CD4-positive, alpha-beta T cell (primary cell): ENCODE results near the gene KCNAB1. TPM values are rescaled to one million over a fixed set of nuclear protein-coding genes. Genes with fewer than 3 reads are reported as not detected.

ENCODE experiments used
- ATAC-seq: fragments of 200-7000 bp; cut with Tn5 transposase; one replicate; pipeline ENCODE4 v1.10.0; 2022; ENCODE audit warnings: mild to moderate bottlenecking; ENCODE audit not compliant: poor library complexity
- CTCF ChIA-PET: fragments of 350-600 bp; sonication (Branson Sonifier 250); formaldehyde crosslinking; loops from one replicate; lab custom pipeline; 2021; ENCODE audit warnings: antibody characterized with exemption, inconsistent platforms; lab: Charles Lee
- POLR2A ChIA-PET: fragments of 350-600 bp; sonication (Branson Sonifier 250); formaldehyde crosslinking; loops from one replicate; lab custom pipeline; 2021; ENCODE audit warnings: antibody characterized with exemption, inconsistent platforms; lab: Charles Lee
- DNase-seq, 14 experiments: peaks; one replicate each; pipeline ENCODE4 v3.0.0-alpha.2; 2013 to 2020; ENCODE audit warnings: mixed read lengths in 2 of 14
- H3K27ac ChIP-seq, 2 donors: one replicate each; pipeline versions ENCODE4 v1.5.1 to v1.7.0; 2013; ENCODE audit warnings: low read length in 2 of 2, low read depth in 1 of 2, mild to moderate bottlenecking in 1 of 2
- H3K27me3 ChIP-seq, 2 experiments: 1 replicate in 1 of 2; 2 replicates in 1 of 2; pipeline versions ENCODE4 v1.6.1 to v1.7.0; 2013; ENCODE audit warnings: low read length in 2 of 2, control low read depth in 1 of 2, mild to moderate bottlenecking in 1 of 2, moderate library complexity in 1 of 2; ENCODE audit not compliant: insufficient read depth in 2 of 2, control insufficient read depth in 1 of 2
- H3K36me3 ChIP-seq: one replicate; pipeline ENCODE4 v1.6.1; 2013; ENCODE audit warnings: low read length, control low read depth; ENCODE audit not compliant: insufficient read depth
- H3K4me1 ChIP-seq: one replicate; pipeline ENCODE4 v1.6.1; 2013; ENCODE audit warnings: low read length, control low read depth; ENCODE audit not compliant: insufficient read depth
- H3K4me3 ChIP-seq: one replicate; pipeline ENCODE4 v1.5.1; 2013; ENCODE audit warnings: mild to moderate bottlenecking, low read length, moderate library complexity
- H3K9me3 ChIP-seq, 2 experiments: 1 replicate in 1 of 2; 2 replicates in 1 of 2; pipeline versions ENCODE4 v1.6.1 to v1.7.0; 2013; ENCODE audit warnings: low read length in 2 of 2, mild to moderate bottlenecking in 2 of 2, control low read depth in 1 of 2, moderate library complexity in 1 of 2; ENCODE audit not compliant: control insufficient read depth in 1 of 2, insufficient read depth in 1 of 2
- H3K27ac Mint-ChIP-seq: one replicate; pipeline ENCODE4 v1.8.0; 2020; ENCODE audit warnings: mixed read lengths
- H3K27me3 Mint-ChIP-seq: one replicate; pipeline ENCODE4 v1.8.0; 2021; ENCODE audit warnings: mixed read lengths
- H3K36me3 Mint-ChIP-seq: one replicate; pipeline ENCODE4 v1.8.0; 2021; ENCODE audit warnings: low read depth, mixed read lengths
- H3K4me1 Mint-ChIP-seq: one replicate; pipeline ENCODE4 v1.8.0; 2021; ENCODE audit warnings: low read depth, mixed read lengths
- H3K4me3 Mint-ChIP-seq: one replicate; pipeline ENCODE4 v1.8.0; 2020; ENCODE audit warnings: mild to moderate bottlenecking, mixed read lengths
- H3K9me3 Mint-ChIP-seq: one replicate; pipeline ENCODE4 v1.8.0; 2020; ENCODE audit warnings: mixed read lengths
- intact Hi-C, 2 experiments: fragments of 100-400 bp; cut with DNase I in 1 of 2; cut with micrococcal nuclease in 1 of 2; formaldehyde crosslinking; loops; one replicate each; pipeline versions ENCODE4 v1.15.1 to v1.9.0; 2023 to 2025; cut with DNase I, micrococcal nuclease
- total RNA-seq, 174 experiments: library from RNA in 2 of 174; stranded (reverse) in 2 of 174; gene quantifications; one replicate each; pipeline ENCODE4 v1.2.3 and lab custom pipeline; 2021 to 2026
- TF ChIP-seq, protein P1 (sequence below): fragments of 200-600 bp; IDR thresholded peaks from one replicate; pipeline ENCODE4 v1.8.0; 2022; ENCODE audit warnings: antibody characterized with exemption, mild to moderate bottlenecking

Gene KCNAB1
- total RNA-seq, 2 experiments from 2014 or later = 0.14 TPM; not detected in 1

DNA sequence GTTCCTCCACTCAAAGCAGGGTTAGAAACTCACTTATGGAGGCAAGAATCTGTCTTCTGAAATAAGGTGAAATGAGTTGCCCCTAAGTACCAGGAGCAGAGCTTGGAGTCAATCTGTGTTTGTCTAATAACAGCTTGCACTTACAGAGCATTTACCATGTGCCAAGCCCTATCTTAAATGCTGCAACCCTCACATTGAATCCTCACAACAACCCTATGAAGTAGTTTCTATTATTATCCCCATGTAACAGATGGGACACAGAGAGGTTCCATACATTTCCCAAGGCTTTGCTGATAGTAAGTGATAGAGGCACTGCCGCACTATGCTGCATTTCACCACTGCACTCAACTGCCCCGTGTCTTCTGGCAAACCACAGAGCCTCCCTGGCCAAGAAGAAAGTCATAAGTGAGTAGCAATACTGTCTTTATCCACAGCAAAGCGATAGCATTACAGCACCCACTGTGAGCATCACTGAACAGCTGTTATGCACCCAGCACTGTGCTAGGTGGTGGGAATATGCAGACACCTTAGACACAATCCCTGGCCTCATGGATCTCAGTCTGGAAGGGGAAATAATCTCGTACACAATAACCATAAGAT, 293.0 kb downstream of the KCNAB1 start:
- ATAC-seq (no peak), DNase-seq (no peak)
- ChIA-PET POLR2A (no interaction called here), CTCF (no interaction called here)
- H3K27ac Mint-ChIP-seq = no peak overlapping the region
- H3K27ac ChIP-seq = no peak overlapping the region
- no peak overlapping the region for H3K4me3 ChIP-seq
- no peaks in the 10 kb centered on the region for H3K36me3 ChIP-seq
- H3K4me3 Mint-ChIP-seq = no peak overlapping the region
- no peaks in the 10 kb centered on the region for H3K4me1 ChIP-seq
- TF ChIP-seq, protein P1, sequence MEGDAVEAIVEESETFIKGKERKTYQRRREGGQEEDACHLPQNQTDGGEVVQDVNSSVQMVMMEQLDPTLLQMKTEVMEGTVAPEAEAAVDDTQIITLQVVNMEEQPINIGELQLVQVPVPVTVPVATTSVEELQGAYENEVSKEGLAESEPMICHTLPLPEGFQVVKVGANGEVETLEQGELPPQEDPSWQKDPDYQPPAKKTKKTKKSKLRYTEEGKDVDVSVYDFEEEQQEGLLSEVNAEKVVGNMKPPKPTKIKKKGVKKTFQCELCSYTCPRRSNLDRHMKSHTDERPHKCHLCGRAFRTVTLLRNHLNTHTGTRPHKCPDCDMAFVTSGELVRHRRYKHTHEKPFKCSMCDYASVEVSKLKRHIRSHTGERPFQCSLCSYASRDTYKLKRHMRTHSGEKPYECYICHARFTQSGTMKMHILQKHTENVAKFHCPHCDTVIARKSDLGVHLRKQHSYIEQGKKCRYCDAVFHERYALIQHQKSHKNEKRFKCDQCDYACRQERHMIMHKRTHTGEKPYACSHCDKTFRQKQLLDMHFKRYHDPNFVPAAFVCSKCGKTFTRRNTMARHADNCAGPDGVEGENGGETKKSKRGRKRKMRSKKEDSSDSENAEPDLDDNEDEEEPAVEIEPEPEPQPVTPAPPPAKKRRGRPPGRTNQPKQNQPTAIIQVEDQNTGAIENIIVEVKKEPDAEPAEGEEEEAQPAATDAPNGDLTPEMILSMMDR = no peak
- H3K9me3 ChIP-seq = no peaks in the 10 kb centered on the region
- H3K27me3 ChIP-seq = peaks cover 0 to 4% of the 10 kb centered on the region in 2 experiments
- H3K36me3 Mint-ChIP-seq = no peaks in the 10 kb centered on the region
- peaks cover 5% of the 10 kb centered on the region for H3K27me3 Mint-ChIP-seq
- no peaks in the 10 kb centered on the region for H3K9me3 Mint-ChIP-seq
- no peaks in the 10 kb centered on the region for H3K4me1 Mint-ChIP-seq
- intact Hi-C loops = no loop called here

DNA sequence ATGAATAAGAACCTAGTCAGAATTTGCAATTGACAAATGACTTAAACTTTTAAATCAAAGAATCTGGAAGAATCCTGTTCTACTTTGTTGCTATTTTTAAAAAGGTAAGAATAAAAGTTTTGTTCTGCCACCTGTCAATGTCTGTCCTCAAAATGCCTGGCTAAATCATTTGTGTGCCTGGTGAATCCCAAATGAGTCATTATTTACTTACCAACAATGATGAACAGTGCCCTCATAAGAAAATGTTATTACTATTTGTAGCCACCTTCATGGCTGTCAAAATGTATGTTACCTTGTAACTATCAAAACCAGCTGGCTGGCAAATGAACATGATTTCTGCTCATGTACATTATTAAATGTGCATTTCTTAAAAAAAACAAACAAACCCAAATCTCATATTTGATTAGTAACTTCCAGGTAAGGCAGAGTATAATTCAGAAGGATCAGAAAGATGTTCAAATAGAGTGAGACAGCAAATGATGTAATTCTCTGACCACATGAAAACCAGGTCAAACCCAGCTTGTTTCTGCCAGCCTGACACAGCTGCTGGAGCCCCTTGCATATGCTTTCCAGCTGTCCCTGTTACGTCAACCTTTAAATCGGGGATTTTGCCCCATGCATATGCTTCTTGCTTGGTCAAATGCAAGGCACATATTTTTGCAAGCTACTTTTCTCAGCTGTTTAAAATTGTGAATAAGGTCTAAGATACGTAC, 296.6 kb downstream of the KCNAB1 start:
- no peaks in the 10 kb centered on the region for H3K27me3 ChIP-seq
- no peak overlapping the region for H3K27ac ChIP-seq
- CTCF ChIA-PET = no interaction called here
- TF ChIP-seq, protein P1 = no peak
- no peaks in the 10 kb centered on the region for H3K9me3 ChIP-seq
- no peaks in the 10 kb centered on the region for H3K4me1 ChIP-seq
- no peaks in the 10 kb centered on the region for H3K9me3 Mint-ChIP-seq
- H3K27me3 Mint-ChIP-seq = peaks cover 5% of the 10 kb centered on the region
- H3K4me1 Mint-ChIP-seq = no peaks in the 10 kb centered on the region
- ATAC-seq = no peak
- POLR2A ChIA-PET = no interaction called here
- no peaks in the 10 kb centered on the region for H3K36me3 ChIP-seq
- DNase-seq = no peak
- H3K4me3 Mint-ChIP-seq = no peak overlapping the region
- H3K27ac Mint-ChIP-seq = no peak overlapping the region
- H3K4me3 ChIP-seq = no peak overlapping the region
- no peaks in the 10 kb centered on the region for H3K36me3 Mint-ChIP-seq
- intact Hi-C loops = no loop called here

DNA sequence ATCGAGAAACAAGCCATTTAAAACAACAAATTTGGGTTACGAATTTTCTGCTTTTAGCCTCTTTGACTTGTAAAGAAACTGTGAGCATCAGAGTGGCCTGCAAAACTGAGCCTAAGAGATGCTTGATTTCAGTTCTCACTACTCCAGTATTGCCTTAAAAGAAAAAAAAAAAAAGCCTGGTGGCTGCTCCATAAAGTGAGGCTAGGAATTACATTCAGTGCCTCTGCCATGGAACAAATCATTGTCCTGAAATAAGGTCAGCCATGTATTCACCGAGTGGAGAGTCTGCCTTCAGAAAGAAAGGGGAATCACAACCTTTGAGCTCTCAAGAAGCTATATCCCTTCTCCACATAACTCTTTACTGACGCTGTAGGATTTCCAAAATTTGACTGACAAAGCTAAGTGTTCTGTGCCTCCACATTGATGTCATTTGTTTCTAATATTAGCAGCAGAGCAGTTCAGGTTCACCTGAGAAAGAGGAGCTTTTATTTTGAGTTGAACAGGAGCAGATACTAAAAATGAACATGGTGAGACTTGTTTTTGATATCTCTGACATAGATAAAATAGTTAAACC, 297.3 kb downstream of the KCNAB1 start:
- H3K4me3 Mint-ChIP-seq = no peak overlapping the region
- CTCF ChIA-PET = no interaction called here
- no peaks in the 10 kb centered on the region for H3K9me3 ChIP-seq
- H3K27me3 Mint-ChIP-seq = peaks cover 5% of the 10 kb centered on the region
- H3K4me3 ChIP-seq = no peak overlapping the region
- intact Hi-C loops = no loop called here
- no peaks in the 10 kb centered on the region for H3K4me1 ChIP-seq
- H3K4me1 Mint-ChIP-seq = no peaks in the 10 kb centered on the region
- H3K27ac ChIP-seq = no peak overlapping the region
- POLR2A ChIA-PET = no interaction called here
- TF ChIP-seq, protein P1 = no peak
- ATAC-seq = no peak
- no peak for DNase-seq
- no peaks in the 10 kb centered on the region for H3K36me3 Mint-ChIP-seq
- no peaks in the 10 kb centered on the region for H3K27me3 ChIP-seq
- H3K36me3 ChIP-seq = no peaks in the 10 kb centered on the region
- H3K27ac Mint-ChIP-seq = no peak overlapping the region
- H3K9me3 Mint-ChIP-seq = no peaks in the 10 kb centered on the region
